Measurements from ENCODE around the gene IP6K1. TPM values are rescaled to one million over a fixed set of nuclear protein-coding genes. Genes with fewer than 3 reads are reported as not detected.

The IP6K1 gene
- total RNA-seq, 2 experiments from 2014 or later, result 27.4 to 30.9 TPM

DNA sequence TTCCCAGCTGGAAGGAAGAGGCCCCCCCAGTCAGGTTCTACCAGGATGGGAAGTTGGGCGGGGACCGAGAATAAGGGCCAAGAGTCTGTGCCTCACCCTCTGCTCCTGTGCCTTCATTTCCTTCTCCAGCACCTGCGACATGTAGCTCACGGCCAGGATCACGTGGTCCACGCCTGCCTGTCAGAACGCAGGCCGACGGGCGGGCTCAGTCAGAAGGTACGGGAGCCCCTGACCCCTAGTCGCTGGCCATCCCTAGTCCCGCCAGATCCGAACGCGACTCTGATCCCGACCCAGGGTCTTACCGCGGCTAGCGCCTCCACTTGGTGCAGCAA lies 63.1 kb downstream of the IP6K1 start:
- peaks cover 68% of the 10 kb centered on the region for H3K36me3 ChIP-seq (ENCODE audit: insufficient read depth, low read length)
- H2AFZ ChIP-seq (ENCODE audit: low read length), result peak overlapping the region; percentile 28; the same call in 1 of the 2 replicates
- H3K9me3 ChIP-seq (ENCODE audit: low read length), result no peaks in the 10 kb centered on the region
- H4K20me1 ChIP-seq (ENCODE audit: insufficient read depth, low read length), result no peaks in the 10 kb centered on the region
- peak overlapping the region; percentile 72 for H3K27ac ChIP-seq (ENCODE audit: low read depth, low read length, poor library complexity, severe bottlenecking)
- CTCF ChIA-PET (ENCODE audit: unreplicated experiment), result no interaction called here
- POLR2A ChIA-PET, result interaction anchor here (0.6 kb wide), 2 partner anchors 11 to 377 kb away, joined by 3 to 5 read pairs; no protein-coding TSS in a partner anchor
- peak; percentile 77 for DNase-seq (ENCODE audit: low spot score)
- TF ChIP-seq EZH2phosphoT487 (IDR thresholded peaks at IDR 0.05; ENCODE audit: borderline replicate concordance, low read depth, low read length), result no peak
- TF ChIP-seq, protein P1, sequence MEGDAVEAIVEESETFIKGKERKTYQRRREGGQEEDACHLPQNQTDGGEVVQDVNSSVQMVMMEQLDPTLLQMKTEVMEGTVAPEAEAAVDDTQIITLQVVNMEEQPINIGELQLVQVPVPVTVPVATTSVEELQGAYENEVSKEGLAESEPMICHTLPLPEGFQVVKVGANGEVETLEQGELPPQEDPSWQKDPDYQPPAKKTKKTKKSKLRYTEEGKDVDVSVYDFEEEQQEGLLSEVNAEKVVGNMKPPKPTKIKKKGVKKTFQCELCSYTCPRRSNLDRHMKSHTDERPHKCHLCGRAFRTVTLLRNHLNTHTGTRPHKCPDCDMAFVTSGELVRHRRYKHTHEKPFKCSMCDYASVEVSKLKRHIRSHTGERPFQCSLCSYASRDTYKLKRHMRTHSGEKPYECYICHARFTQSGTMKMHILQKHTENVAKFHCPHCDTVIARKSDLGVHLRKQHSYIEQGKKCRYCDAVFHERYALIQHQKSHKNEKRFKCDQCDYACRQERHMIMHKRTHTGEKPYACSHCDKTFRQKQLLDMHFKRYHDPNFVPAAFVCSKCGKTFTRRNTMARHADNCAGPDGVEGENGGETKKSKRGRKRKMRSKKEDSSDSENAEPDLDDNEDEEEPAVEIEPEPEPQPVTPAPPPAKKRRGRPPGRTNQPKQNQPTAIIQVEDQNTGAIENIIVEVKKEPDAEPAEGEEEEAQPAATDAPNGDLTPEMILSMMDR (conservative IDR thresholded peaks at IDR 0.05; ENCODE audit: low read length), result no peak
- intact Hi-C loops (cut with micrococcal nuclease; ENCODE audit: unreplicated experiment), result no loop called here
- peaks cover 50% of the 10 kb centered on the region for H3K4me1 ChIP-seq (ENCODE audit: insufficient read depth, low read length, poor library complexity, severe bottlenecking)
- no peaks in the 10 kb centered on the region for H3K9me2 ChIP-seq (ENCODE audit: insufficient read depth, low read length)
- peaks cover 13% of the 10 kb centered on the region; the same call in 1 of the 2 replicates for H3K79me2 ChIP-seq (ENCODE audit: insufficient read depth, low read depth, low read length)
- BruUV-seq (replicated peaks), result no TSS peak
- peak overlapping the region; percentile 81 for H3K4me2 ChIP-seq (ENCODE audit: low read length)
- peak overlapping the region; percentile 93 for H3K4me3 ChIP-seq (ENCODE audit: low read depth, low read length, poor library complexity, severe bottlenecking)

DNA sequence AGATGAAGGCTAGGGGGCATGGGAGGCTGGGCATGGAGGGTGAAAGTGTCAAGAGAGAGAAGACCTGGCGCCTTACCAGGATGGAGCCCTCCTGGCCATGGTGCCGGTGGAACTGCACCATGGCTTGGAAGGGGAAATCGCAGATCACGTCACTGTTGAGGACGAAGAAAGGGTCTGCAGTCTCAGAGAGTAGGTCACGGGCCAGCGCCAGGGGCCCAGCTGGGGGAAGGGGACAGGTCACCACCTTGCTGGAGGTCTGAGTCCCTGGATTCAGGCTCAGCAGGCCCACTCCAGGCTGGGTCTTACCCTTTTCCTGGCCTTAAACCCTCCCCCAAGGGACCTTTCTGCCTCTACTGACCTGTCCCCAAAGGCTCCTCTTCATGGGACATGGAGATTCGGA lies 63.4 kb downstream of the IP6K1 start:
- Histone ChIP-seq H3K9me2 (ENCODE audit: insufficient read depth, low read length) (no peaks in the 10 kb centered on the region), H3K4me2 (ENCODE audit: low read length) (peak overlapping the region; percentile 81), H3K9me3 (ENCODE audit: low read length) (no peaks in the 10 kb centered on the region), H2AFZ (ENCODE audit: low read length) (no peak overlapping the region), H3K27ac (ENCODE audit: low read depth, low read length, poor library complexity, severe bottlenecking) (peak overlapping the region; percentile 72), H3K79me2 (ENCODE audit: insufficient read depth, low read depth, low read length) (peaks cover 13% of the 10 kb centered on the region; the same call in 1 of the 2 replicates), H3K36me3 (ENCODE audit: insufficient read depth, low read length) (peaks cover 69% of the 10 kb centered on the region), H4K20me1 (ENCODE audit: insufficient read depth, low read length) (no peaks in the 10 kb centered on the region), H3K4me1 (ENCODE audit: insufficient read depth, low read length, poor library complexity, severe bottlenecking) (peaks cover 48% of the 10 kb centered on the region), H3K4me3 (ENCODE audit: low read depth, low read length, poor library complexity, severe bottlenecking) (peak overlapping the region; percentile 93)
- intact Hi-C loops (cut with micrococcal nuclease; ENCODE audit: unreplicated experiment), result no loop called here
- no TSS peak for BruUV-seq (replicated peaks)
- no peak for DNase-seq (ENCODE audit: low spot score)
- ChIA-PET CTCF (ENCODE audit: unreplicated experiment) (no interaction called here), POLR2A (interaction anchor here (0.6 kb wide), 1 partner anchor 11 kb away, joined by 5 read pairs; no protein-coding TSS in a partner anchor)
- TF ChIP-seq, protein P1 (conservative IDR thresholded peaks at IDR 0.05; ENCODE audit: low read length), result no peak
- TF ChIP-seq EZH2phosphoT487 (IDR thresholded peaks at IDR 0.05; ENCODE audit: borderline replicate concordance, low read depth, low read length), result no peak

DNA sequence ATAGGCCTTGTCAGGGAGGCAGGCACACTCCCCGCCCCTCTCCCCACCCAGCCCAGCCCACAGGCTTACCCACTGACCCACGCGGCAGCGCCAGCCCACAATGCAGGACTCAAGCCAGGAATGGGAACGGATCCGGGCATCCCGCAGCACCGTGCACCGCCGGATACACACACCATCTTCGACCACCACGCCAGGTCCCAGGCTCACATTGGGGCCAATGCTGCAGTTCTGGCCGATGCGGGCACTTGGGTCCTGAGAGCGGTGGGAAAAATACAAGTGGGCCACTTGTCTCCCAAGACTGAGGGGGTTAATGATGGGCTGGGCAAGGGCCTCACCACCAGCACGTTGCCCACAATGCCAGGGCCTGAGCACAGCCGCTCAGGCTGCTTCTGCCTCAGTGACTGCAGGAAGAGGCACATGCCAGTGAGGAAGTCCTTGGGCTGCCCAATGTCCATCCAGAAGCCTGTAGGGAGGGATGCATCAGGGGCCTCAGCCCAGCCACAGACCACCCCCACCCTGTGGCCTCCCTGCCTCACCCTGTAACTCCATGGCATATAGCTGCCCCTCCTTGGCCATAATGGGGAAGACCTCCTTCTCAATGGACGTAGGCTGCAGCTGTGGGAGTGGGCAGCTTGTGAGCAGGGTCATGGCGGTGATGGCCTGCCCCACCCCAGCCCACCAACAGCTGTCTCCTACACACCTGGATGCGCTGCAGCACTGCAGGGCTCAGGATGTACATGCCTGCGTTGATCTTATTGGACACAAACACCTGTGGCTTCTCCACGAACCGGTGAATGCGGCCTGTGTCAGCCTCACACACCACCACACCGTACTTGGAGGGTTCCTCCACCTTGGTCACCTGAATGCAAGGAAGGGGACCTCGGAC lies 64.2 kb downstream of the IP6K1 start:
- Histone ChIP-seq H3K9me2 (ENCODE audit: insufficient read depth, low read length) (no peaks in the 10 kb centered on the region), H3K36me3 (ENCODE audit: insufficient read depth, low read length) (peaks cover 65% of the 10 kb centered on the region), H3K4me2 (ENCODE audit: low read length) (peak overlapping the region; percentile 81), H4K20me1 (ENCODE audit: insufficient read depth, low read length) (no peaks in the 10 kb centered on the region), H2AFZ (ENCODE audit: low read length) (no peak overlapping the region), H3K9me3 (ENCODE audit: low read length) (no peaks in the 10 kb centered on the region), H3K4me3 (ENCODE audit: low read depth, low read length, poor library complexity, severe bottlenecking) (peak overlapping the region; percentile 93), H3K79me2 (ENCODE audit: insufficient read depth, low read depth, low read length) (peaks cover 13% of the 10 kb centered on the region; the same call in 1 of the 2 replicates), H3K27ac (ENCODE audit: low read depth, low read length, poor library complexity, severe bottlenecking) (no peak overlapping the region), H3K4me1 (ENCODE audit: insufficient read depth, low read length, poor library complexity, severe bottlenecking) (peaks cover 41% of the 10 kb centered on the region)
- ChIA-PET POLR2A (no interaction called here), CTCF (ENCODE audit: unreplicated experiment) (no interaction called here)
- intact Hi-C loops (cut with micrococcal nuclease; ENCODE audit: unreplicated experiment), result no loop called here
- DNase-seq (ENCODE audit: low spot score), result no peak
- no peak for TF ChIP-seq EZH2phosphoT487 (IDR thresholded peaks at IDR 0.05; ENCODE audit: borderline replicate concordance, low read depth, low read length)
- TF ChIP-seq, protein P1 (conservative IDR thresholded peaks at IDR 0.05; ENCODE audit: low read length), result no peak
- BruUV-seq (replicated peaks), result no TSS peak
